Medulla oblongata (tissue), 1 donor: ENCODE measurements around the gene SLC25A27.

Experiments
- DNase-seq: peaks from one replicate; pipeline ENCODE4 v3.0.0-alpha.2; 2015; ENCODE audit errors: extremely low spot score

SLC25A27 gene

DNA sequence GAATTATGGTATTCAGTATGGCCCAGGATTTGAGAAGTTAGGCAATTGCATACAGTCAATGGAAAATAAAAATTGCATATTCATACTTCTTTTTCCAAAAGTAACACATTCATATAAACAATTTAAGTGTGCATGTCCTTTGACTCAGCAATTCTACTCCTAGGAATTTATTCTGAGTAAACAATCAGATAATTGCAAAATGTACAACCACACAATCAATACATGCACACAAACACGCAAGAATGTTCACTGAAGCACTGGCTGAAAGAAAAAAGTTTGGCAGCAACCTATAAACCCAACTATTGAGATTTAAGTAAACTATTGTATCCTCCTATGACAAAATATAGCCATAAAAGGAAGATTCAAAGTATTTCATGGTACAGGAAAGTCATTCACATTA, 1.8 kb upstream of the SLC25A27 start:
- no peak for DNase-seq

- no peak for DNase-seq
Measured at GRCh38 chr6:46651816-46652215, 959 bp upstream of the SLC25A27 start.

DNA sequence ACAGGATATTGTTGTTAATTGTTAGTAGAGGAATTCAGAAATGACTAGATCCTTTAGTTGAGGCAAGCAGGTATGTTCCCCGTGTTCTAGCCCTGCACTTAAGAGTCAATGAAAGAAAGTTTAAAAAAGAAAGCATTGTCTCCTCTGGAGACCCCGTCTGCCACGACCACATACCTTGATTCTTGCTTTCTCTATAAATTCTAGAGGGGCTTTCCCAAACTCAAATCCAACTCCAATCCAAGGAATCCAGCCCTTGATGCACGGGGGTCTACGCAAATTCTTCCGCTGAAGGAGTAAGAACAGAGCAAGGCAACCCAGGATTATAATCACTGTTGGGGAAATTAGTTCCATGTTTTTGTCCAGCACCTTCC, 558 bp upstream of the SLC25A27 start:
- DNase-seq = no peak

- peak; percentile 51 for DNase-seq
Measured at GRCh38 chr6:46653439-46654195, 842 bp downstream of the SLC25A27 start.

DNA sequence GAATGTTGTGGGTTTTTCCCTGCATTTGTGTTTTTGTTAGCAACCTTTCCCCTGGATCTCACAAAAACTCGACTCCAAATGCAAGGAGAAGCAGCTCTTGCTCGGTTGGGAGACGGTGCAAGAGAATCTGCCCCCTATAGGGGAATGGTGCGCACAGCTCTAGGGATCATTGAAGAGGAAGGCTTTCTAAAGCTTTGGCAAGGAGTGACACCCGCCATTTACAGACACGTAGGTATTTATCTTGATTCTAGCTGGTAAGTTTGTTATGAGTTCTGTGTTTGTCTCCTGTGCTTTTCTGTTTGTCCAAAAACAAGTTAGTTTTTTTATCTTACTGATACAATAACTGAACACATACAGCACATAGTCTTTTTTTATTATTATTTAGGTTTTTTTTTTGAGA, 3.0 kb downstream of the SLC25A27 start:
- DNase-seq = peak; percentile 30

- no peak for DNase-seq
Measured at GRCh38 chr6:46657642-46658041, 4.9 kb downstream of the SLC25A27 start.

GRCh38 chr6:46661483-46661882, 8.7 kb downstream of the SLC25A27 start:
- no peak for DNase-seq

- DNase-seq = no peak
Measured at GRCh38 chr6:46667377-46667776, 14.6 kb downstream of the SLC25A27 start.

DNA sequence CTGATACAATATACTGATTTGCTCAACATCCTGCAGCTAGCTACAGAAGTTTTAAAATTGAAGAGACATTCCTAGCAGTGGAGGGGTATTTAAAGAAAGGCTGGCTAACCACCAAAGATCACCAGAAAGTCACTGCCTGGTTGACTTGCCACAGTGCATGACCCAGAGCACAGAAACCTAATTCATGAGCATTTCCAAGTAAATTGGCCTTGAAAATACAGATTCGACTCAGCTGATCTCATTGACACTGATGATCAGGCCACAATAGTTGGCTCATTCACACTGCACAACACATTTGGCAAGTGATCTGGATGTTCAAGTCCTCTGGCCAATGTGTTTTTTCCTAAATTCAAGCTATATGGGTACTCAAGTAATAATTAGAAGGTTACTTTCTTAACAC, 21.6 kb downstream of the SLC25A27 start:
- peak; percentile 13 for DNase-seq

DNA sequence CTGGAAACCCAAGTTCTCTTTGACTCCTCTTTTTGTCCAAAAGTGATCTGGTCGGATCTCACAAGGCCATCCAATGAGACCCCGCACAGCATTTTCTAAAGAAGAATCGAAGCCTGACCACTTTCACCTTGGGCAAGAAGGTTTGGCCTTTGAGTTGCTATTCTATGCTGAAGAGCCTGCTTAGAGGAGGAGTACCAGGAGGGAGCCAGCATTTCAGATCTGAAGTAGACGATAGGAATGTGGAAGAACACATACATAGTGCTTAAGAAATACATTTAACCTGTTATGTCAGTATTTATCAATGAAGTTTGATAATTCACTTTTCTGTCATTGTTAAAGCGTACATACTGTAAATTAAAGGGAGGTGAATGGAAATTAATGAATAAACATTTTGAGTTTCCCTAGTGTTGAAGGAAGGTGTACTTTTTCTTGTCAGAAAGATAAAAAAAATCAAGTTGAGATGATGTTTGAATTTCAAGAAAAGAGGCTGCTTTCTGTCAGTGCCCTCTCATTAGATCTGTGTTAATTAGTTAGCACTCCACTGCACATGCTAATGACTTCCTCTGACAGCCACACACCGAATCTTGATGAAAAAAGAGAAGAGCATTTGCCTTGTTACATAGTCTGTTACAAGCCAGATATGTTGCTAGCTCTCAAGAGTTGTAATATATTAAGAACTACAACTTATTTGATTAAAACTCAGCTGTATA, 24.0 kb downstream of the SLC25A27 start:
- DNase-seq = no peak

- no peak for DNase-seq
Measured at GRCh38 chr6:46677314-46677654, 24.5 kb downstream of the SLC25A27 start.

DNA sequence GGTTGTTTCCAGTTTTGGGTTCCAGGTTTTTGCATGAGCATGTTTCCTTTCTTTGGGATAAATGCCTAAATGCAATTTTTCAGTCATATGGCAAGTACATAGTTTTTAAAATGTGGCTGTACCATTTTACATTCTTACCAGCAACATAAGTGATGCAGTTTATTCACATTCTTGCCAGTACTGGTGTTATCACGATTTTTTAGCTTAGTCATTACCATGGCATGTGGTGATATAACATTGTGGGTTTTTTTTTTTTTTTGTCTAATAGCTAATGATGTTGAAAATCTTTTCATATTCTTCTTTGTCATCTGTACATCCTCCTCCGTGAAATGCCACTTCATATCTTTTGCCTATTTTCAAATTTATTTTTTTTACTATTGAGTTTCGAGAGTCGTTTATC, 32.0 kb downstream of the SLC25A27 start:
- DNase-seq = no peak

DNA sequence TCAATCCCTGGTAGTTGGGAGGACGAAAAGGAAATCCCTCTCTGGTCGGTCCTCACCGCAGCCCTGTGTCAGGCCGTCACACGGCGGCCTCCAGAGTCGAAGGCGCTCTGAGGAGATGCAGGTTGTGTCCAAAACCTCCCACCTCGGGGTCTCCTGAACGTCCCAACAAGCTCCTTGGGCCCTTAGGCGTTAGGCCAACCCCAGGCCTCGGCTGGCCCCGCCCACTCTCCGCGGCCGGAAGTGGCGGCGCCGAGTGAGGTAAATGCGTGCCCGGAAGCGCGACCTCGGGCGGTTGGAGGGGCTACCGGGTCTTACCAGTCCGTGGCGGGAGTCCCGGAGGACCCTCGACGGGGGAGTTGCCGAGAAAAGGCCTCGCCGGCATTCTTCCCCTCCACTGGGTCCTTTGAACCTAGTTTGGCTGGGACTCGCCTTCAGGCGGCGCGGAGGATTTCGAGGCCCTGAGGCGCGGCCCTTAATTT, 34.9 kb downstream of the SLC25A27 start, which contains the start of gene TDRD6:
TDRD6 (plus strand) TSS at position 267 of the 479 bp plus-strand sequence. CDS start 244 bp downstream, outside the sequence.
- DNase-seq = no peak

GRCh38 chr6:46688117-46688965, 35.6 kb downstream of the SLC25A27 start:
- no peak for DNase-seq

DNA sequence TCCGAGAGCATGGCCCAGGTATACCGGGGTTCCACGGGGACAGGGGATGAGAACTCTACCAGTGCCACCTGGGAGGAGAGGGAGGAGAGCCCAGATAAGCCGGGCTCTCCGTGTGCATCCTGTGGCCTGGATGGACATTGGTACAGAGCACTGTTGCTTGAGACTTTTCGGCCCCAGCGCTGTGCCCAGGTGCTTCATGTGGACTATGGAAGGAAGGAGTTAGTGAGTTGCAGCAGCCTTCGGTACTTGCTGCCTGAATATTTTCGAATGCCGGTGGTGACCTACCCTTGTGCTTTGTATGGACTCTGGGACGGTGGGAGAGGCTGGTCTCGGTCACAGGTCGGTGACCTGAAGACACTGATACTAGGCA, 36.2 kb downstream of the SLC25A27 start:
- no peak for DNase-seq

GRCh38 chr6:46689657-46690056, 36.9 kb downstream of the SLC25A27 start:
- DNase-seq = no peak

DNA sequence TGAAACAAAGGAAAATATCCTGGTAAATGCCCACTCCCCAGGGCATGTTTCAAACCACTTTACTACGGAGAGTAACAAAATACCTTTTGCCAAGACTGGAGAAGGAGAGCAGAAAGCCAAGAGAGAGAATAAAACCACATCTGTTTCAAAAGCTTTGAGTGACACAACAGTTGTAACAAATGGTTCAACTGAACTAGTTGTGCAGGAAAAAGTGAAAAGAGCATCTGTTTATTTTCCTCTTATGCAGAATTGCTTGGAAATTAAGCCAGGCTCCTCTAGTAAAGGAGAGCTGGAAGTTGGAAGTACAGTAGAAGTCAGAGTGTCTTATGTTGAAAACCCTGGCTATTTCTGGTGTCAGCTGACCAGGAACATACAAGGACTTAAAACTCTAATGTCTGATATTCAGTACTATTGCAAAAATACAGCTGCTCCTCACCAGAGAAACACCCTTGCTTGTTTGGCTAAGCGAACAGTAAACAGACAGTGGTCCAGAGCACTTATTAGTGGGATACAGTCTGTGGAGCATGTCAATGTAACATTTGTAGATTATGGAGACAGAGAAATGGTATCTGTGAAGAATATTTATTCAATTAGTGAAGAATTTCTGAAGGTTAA, 37.5 kb downstream of the SLC25A27 start:
- DNase-seq = no peak

DNA sequence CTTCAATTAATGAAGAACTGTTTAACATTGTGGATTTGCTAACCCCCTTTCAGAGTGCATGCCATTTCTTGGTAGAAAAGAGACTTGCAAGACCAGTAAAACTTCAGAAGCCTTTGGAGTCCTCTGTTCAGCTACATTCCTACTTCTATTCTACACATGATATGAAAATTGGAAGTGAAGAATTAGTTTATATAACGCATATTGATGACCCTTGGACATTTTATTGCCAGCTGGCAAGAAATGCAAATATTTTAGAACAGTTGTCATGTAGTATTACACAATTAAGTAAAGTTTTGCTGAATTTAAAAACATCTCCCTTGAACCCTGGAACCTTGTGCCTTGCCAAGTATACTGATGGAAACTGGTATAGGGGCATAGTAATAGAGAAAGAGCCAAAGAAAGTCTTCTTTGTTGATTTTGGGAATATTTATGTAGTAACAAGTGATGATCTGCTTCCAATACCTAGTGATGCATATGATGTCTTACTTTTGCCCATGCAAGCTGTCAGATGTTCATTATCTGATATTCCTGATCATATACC, 38.2 kb downstream of the SLC25A27 start:
- DNase-seq = no peak

GRCh38 chr6:46699970-46700369, 47.2 kb downstream of the SLC25A27 start:
- no peak for DNase-seq

DNA sequence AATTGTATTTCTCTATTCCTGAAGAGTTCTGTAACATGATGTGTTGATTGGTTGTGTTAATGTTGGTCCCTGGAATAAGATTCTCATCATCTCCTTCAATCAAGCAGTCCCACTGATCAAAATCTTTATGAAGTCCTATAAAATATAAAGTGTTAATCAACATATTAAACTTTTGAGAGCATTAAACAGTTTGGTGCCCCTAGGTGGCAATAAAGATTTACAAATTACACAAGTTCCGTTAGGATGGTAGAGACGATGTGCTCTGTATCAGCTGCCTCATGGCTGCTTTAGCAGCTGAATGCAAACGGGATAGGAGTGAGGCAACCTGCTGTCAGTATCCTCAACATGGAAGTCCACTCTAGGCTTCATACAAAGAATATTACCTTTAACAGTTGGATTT, 51.8 kb downstream of the SLC25A27 start:
- DNase-seq = peak; percentile 48

DNA sequence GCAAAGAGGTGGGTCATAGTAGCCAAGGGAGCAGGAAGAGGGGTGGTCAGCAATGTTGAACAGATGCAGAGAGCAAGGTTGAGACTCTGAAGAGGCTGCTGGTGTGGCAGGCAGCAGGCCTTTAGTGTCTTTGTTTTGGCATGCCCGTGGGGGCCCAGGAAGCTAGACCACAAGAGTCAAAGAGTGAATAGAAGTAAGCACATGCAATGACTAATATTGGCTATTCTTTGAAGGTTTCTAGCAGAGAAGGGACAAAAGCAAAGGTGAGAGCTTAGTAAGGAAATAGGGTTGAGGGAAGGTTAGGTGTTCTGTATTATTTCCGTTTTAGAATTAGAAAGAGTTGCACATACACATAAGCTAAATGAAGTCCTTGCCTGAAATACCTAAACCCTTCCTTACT, 53.7 kb downstream of the SLC25A27 start:
- no peak for DNase-seq

DNA sequence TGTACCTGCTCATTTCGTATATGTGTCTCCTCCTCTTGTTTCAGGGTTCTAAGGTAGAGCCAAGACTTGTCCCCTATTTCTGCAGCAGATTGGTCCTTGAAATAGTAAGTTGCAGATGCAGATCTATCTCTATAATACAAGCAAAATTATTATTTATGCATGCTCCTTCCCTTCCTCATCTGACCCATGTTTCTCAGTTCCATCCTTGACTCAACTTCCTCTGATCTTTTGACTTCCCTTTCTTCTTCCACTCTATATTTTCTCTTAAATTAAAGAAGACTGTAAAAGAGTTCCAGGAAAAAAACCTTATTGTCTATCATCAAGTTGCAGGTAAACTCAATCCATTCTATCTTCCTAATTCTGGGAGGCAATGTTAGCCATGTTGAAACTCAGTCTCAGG, 58.7 kb downstream of the SLC25A27 start:
- DNase-seq = no peak
